ENCODE data around the gene HK2. TPM values are rescaled to one million over a fixed set of nuclear protein-coding genes. Genes with fewer than 3 reads are reported as not detected.
"Not testable (repeated sequence)": the region's sequence is repeated elsewhere in the genome, so short reads cannot be mapped to it uniquely, and the experiment has no call there.

HK2 gene
- total RNA-seq: 100 to 1,000 TPM in 1 of 2 donors, 1 to 10 TPM in 1; 8.7 to 114 TPM

- Histone ChIP-seq H3K27ac (peak within 1 kb of the TSS; percentile 50 to 67), H3K4me1 (replicated peaks) (no peaks in the 10 kb centered on the region)
- TF ChIP-seq POLR2A (IDR thresholded peaks at IDR 0.05) (peak; percentile 90), POLR2AphosphoS5 (IDR thresholded peaks at IDR 0.05) (peak; percentile 37), CTCF (IDR thresholded peaks at IDR 0.05) (peak in 1 of 4 experiments; percentile 7)
Observed at GRCh38 chr2:74833418-74834233, at the start of gene HK2. Gene HK2 (plus strand): TSS chr2:74834127. CDS start chr2:74834581, 454 bp downstream.

GRCh38 chr2:74789271-74789670, 44.7 kb upstream of the HK2 start:
- WGBS: 88% methylated on average over 2 of the region's 2 CpGs
- H3K27me3 ChIP-seq (replicated peaks; ENCODE audit: insufficient read depth): no peaks in the 10 kb centered on the region
- no peak overlapping the region for H3K4me3 ChIP-seq
- no peak for DNase-seq (ENCODE audit: low spot score)
- intact Hi-C loops (cut with DNase I): no loop called here
- H3K27ac ChIP-seq: no peak overlapping the region
- no peaks in the 10 kb centered on the region for H3K4me1 ChIP-seq (replicated peaks)
- no peaks in the 10 kb centered on the region for H3K9me3 ChIP-seq
- no peaks in the 10 kb centered on the region for H3K36me3 ChIP-seq
- TF ChIP-seq POLR2AphosphoS5 (IDR thresholded peaks at IDR 0.05) (no peak), CTCF (IDR thresholded peaks at IDR 0.05) (no peak), POLR2A (IDR thresholded peaks at IDR 0.05) (no peak)

More at GRCh38 chr2:74833418-74834233, at the start of gene HK2:
- Histone ChIP-seq H3K27me3 (replicated peaks; ENCODE audit: insufficient read depth) (no peaks in the 10 kb centered on the region), H3K36me3 (no peaks in the 10 kb centered on the region), H3K4me3 (peak within 1 kb of the TSS; percentile 46 to 50), H3K9me3 (no peaks in the 10 kb centered on the region)
- 14% methylated on average over 18 of the region's 67 CpGs for whole genome bisulfite sequencing
- DNase-seq (ENCODE audit: low spot score): peak; percentile 81
- intact Hi-C loops (cut with DNase I): no loop called here

- intact Hi-C loops (cut with DNase I): no loop called here
- Histone ChIP-seq H3K27ac (no peak overlapping the region), H3K4me1 (replicated peaks) (no peaks in the 10 kb centered on the region), H3K9me3 (no peaks in the 10 kb centered on the region), H3K4me3 (no peak overlapping the region), H3K36me3 (no peaks in the 10 kb centered on the region), H3K27me3 (replicated peaks; ENCODE audit: insufficient read depth) (no peaks in the 10 kb centered on the region)
- no peak for DNase-seq (ENCODE audit: low spot score)
- WGBS: 83% methylated on average over 5 of the region's 5 CpGs
- no peak for TF ChIP-seq CTCF (IDR thresholded peaks at IDR 0.05)
- TF ChIP-seq POLR2A (IDR thresholded peaks at IDR 0.05): no peak
- no peak for TF ChIP-seq POLR2AphosphoS5 (IDR thresholded peaks at IDR 0.05)
Observed at GRCh38 chr2:74792282-74792681, 41.6 kb upstream of the HK2 start.

GRCh38 chr2:74794878-74795277, 39.0 kb upstream of the HK2 start:
- H3K27ac ChIP-seq; H3K9me3 ChIP-seq; H3K36me3 ChIP-seq; intact Hi-C loops (cut with DNase I); H3K4me3 ChIP-seq; DNase-seq (ENCODE audit: low spot score); H3K27me3 ChIP-seq (replicated peaks; ENCODE audit: insufficient read depth); H3K4me1 ChIP-seq (replicated peaks): not testable (repeated sequence)
- no CpG with 5 or more reads among the region's 2 CpGs for WGBS

- TF ChIP-seq CTCF (IDR thresholded peaks at IDR 0.05) (no peak), POLR2A (IDR thresholded peaks at IDR 0.05) (no peak), POLR2AphosphoS5 (IDR thresholded peaks at IDR 0.05) (no peak)
- Histone ChIP-seq H3K4me1 (replicated peaks) (no peaks in the 10 kb centered on the region), H3K27me3 (replicated peaks; ENCODE audit: insufficient read depth) (no peaks in the 10 kb centered on the region), H3K27ac (no peak overlapping the region), H3K9me3 (no peaks in the 10 kb centered on the region), H3K4me3 (no peak overlapping the region), H3K36me3 (no peaks in the 10 kb centered on the region)
- 88% methylated on average over 5 of the region's 5 CpGs for WGBS
- no peak for DNase-seq (ENCODE audit: low spot score)
- intact Hi-C loops (cut with DNase I): no loop called here
Observed at GRCh38 chr2:74806355-74806839, 27.5 kb upstream of the HK2 start.

All from prostate gland (tissue), 2 donors.